Keratinocyte (primary cell): Measurements from ENCODE around the gene FGFR3. TPM values are rescaled to one million over a fixed set of nuclear protein-coding genes. Genes with fewer than 3 reads are reported as not detected.

Source experiments
- DNase-seq: peaks from one replicate; pipeline ENCODE4 v3.0.0-alpha.2; 2011; ENCODE audit warnings: low read depth, missing footprints, low spot score
- FAIRE-seq: peaks from 2 replicates; lab custom pipeline; 2011; peaks lifted over from hg19 to GRCh38; lab: Jason Lieb, UNC
- H2AFZ ChIP-seq: 2 replicates; pipeline ENCODE4 v1.6.0; 2012; ENCODE audit warnings: low read length, control low read depth, inconsistent platforms; ENCODE audit not compliant: control insufficient read depth
- H3K27ac ChIP-seq: 2 replicates; pipeline ENCODE4 v1.5.1; 2011; ENCODE audit warnings: low read length; ENCODE audit not compliant: control insufficient read depth, insufficient read depth
- H3K27me3 ChIP-seq: 3 replicates; pipeline ENCODE4 v1.6.0; 2011; ENCODE audit warnings: low read length; ENCODE audit not compliant: control insufficient read depth, insufficient read depth; ENCODE audit errors: extremely low read depth
- H3K36me3 ChIP-seq, 2 experiments: 2 replicates in 1 of 2; 3 replicates in 1 of 2; pipeline ENCODE4 v1.5.1; 2011; ENCODE audit warnings: low read length in 2 of 2, mild to moderate bottlenecking in 1 of 2; ENCODE audit not compliant: control insufficient read depth in 2 of 2, insufficient read depth in 2 of 2; ENCODE audit errors: extremely low read depth in 1 of 2
- H3K4me1 ChIP-seq: 3 replicates; pipeline ENCODE4 v1.5.1; 2011; ENCODE audit warnings: low read length; ENCODE audit not compliant: control insufficient read depth, insufficient read depth; ENCODE audit errors: extremely low read depth
- H3K4me2 ChIP-seq: 3 replicates; pipeline ENCODE4 v1.6.0; 2011; ENCODE audit warnings: low read depth, low read length; ENCODE audit not compliant: control insufficient read depth, insufficient read depth; ENCODE audit errors: extremely low read depth
- H3K4me3 ChIP-seq, 3 experiments: fragments of 200-600 bp in 1 of 3; sonication (generic) in 1 of 3; 2 replicates in 2 of 3; 3 replicates in 1 of 3; pipeline ENCODE4 v1.5.1; 2011 to 2016; ENCODE audit warnings: low read length in 3 of 3, mild to moderate bottlenecking in 3 of 3, control low read depth in 2 of 3, inconsistent platforms in 1 of 3, low read depth in 1 of 3, mixed read lengths in 1 of 3, mixed run types in 1 of 3, moderate library complexity in 1 of 3; ENCODE audit not compliant: control insufficient read depth in 2 of 3, insufficient read depth in 2 of 3; ENCODE audit errors: extremely low read depth in 1 of 3
- H3K79me2 ChIP-seq: 2 replicates; pipeline ENCODE4 v1.6.0; 2012; ENCODE audit warnings: low read length; ENCODE audit not compliant: control insufficient read depth, insufficient read depth
- H3K9ac ChIP-seq: 3 replicates; pipeline ENCODE4 v1.6.0; 2011; ENCODE audit warnings: low read length; ENCODE audit not compliant: control insufficient read depth, insufficient read depth; ENCODE audit errors: extremely low read depth
- H3K9me1 ChIP-seq: 3 replicates; pipeline ENCODE4 v1.6.0; 2011; ENCODE audit warnings: low read length; ENCODE audit not compliant: control insufficient read depth, insufficient read depth; ENCODE audit errors: extremely low read depth
- H3K9me3 ChIP-seq: 2 replicates; pipeline ENCODE4 v1.5.1; 2012; ENCODE audit warnings: low read depth, low read length; ENCODE audit not compliant: control insufficient read depth
- H4K20me1 ChIP-seq: 3 replicates; pipeline ENCODE4 v1.6.0; 2011; ENCODE audit warnings: low read length; ENCODE audit not compliant: control insufficient read depth, insufficient read depth; ENCODE audit errors: extremely low read depth
- EZH2 ChIP-seq: IDR thresholded peaks from one replicate; pipeline ENCODE4 v1.6.1; 2012; ENCODE audit warnings: inconsistent platforms, mild to moderate bottlenecking, low read length, moderate library complexity
- dilution Hi-C: fragments of 300-500 bp; cut with MboI; formaldehyde crosslinking; loops from one replicate; pipeline ENCODE4 v1.7.0; 2020; ENCODE audit warnings: low sequenced_read_pairs; ENCODE audit not compliant: extremely low pct_ligation_motif_present
- polyA plus RNA-seq, 5 experiments: library from polyadenylated mRNA; depleted of rRNA in 3 of 5; stranded (reverse) in 3 of 5; stranded (forward) in 1 of 5; unstranded in 1 of 5; fragments of >200 nt; gene quantifications; 1 replicate in 1 of 5; 2 replicates in 3 of 5; 3 replicates in 1 of 5; pipeline versions ENCODE4 v1.2.1 to v1.2.3, GENCODE V29; 2011 to 2012; ENCODE audit warnings: missing spikeins in 2 of 5, low read depth in 1 of 5, low replicate concordance in 1 of 5
- TF ChIP-seq, protein P1 (sequence below), 3 experiments: IDR thresholded peaks in 1 of 3; conservative IDR thresholded peaks in 1 of 3; optimal IDR thresholded peaks in 1 of 3; 2 replicates in 2 of 3; 3 replicates in 1 of 3; pipeline versions ENCODE3 to v1.5.1; 2011; ENCODE audit warnings: low read length in 3 of 3, mild to moderate bottlenecking in 3 of 3, moderate library complexity in 2 of 3, control low read depth in 1 of 3, inconsistent platforms in 1 of 3; ENCODE audit not compliant: insufficient read depth in 2 of 3; ENCODE audit errors: extremely low read depth in 1 of 3

Gene FGFR3
- polyA plus RNA-seq, 1 donor (not counting 4 experiments of a cell fraction or from before 2014, with no cell fraction given), result 45.2 TPM

DNA sequence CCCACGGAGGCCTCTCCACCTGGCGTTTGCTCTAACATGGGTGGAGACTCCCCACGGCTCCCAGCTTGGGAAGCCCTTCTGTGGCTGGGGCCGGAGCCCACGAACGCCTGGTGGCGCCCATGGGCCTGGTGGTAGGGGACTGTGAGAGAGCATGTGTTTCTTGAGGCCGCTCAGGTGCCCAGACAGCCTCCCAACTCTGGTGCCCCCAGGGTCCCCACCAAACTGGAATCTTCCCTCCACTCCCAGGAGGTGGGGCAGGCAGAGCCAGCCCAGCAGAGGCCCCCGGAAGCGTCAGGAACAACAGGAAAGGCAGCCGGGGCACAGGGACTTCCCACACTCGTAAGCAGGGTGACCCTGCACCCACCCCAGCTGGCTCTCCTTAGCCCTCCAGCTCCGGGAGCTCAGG lies 33.3 kb upstream of the FGFR3 start:
- TF ChIP-seq, protein P1, sequence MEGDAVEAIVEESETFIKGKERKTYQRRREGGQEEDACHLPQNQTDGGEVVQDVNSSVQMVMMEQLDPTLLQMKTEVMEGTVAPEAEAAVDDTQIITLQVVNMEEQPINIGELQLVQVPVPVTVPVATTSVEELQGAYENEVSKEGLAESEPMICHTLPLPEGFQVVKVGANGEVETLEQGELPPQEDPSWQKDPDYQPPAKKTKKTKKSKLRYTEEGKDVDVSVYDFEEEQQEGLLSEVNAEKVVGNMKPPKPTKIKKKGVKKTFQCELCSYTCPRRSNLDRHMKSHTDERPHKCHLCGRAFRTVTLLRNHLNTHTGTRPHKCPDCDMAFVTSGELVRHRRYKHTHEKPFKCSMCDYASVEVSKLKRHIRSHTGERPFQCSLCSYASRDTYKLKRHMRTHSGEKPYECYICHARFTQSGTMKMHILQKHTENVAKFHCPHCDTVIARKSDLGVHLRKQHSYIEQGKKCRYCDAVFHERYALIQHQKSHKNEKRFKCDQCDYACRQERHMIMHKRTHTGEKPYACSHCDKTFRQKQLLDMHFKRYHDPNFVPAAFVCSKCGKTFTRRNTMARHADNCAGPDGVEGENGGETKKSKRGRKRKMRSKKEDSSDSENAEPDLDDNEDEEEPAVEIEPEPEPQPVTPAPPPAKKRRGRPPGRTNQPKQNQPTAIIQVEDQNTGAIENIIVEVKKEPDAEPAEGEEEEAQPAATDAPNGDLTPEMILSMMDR (optimal IDR thresholded peaks at IDR 0.05 in 1 of 3, IDR thresholded peaks at IDR 0.05 in 1 of 3, conservative IDR thresholded peaks at IDR 0.05 in 1 of 3; ENCODE audit: extremely low read depth in 1 of 3, insufficient read depth in 2 of 3, low read length in 3 of 3), result peak in 2 of 3 experiments; percentile 19 to 29
- TF ChIP-seq EZH2, result no peak
- no peaks in the 10 kb centered on the region for H3K36me3 ChIP-seq
- FAIRE-seq, result no peak
- no peak overlapping the region for H3K4me3 ChIP-seq
- H3K4me2 ChIP-seq, result no peak overlapping the region
- no peaks in the 10 kb centered on the region for H3K9me3 ChIP-seq
- peak overlapping the region; percentile 15 for H3K9ac ChIP-seq
- dilution Hi-C loops, result no loop called here
- H3K27ac ChIP-seq, result peak overlapping the region; percentile 43
- H2AFZ ChIP-seq, result peak overlapping the region; percentile 33
- H3K27me3 ChIP-seq, result no peaks in the 10 kb centered on the region
- H3K9me1 ChIP-seq, result peaks cover 2% of the 10 kb centered on the region
- H4K20me1 ChIP-seq, result no peaks in the 10 kb centered on the region
- H3K4me1 ChIP-seq, result peaks cover 41% of the 10 kb centered on the region
- DNase-seq, result no peak
- H3K79me2 ChIP-seq, result no peaks in the 10 kb centered on the region

DNA sequence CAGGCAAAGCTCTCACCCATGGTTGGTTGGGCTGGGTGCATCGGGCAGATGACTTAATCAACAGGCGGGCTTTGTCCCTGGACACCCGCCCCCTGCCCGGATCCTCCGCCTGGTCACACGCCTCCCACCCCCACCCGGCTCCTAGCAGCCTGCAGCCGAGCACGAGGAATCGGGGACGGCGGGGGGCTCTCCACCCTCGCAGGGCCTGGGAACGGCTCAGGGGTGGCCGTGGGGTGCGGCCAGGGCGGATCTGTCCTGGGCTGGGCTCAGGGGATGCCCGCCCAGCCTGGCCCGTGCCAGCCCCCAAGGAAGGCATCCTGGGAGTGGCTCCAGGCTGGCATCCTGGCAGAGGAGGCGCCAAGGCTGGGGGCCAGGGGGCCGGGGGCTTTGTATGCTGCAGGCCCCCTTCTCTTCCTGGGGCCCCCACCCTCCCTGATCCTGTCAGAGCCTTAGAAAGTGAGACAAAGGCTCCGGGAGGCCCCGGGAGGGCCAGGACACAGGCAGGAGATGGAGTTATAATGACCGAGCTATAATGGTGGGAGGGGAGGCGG lies 32.5 kb upstream of the FGFR3 start:
- dilution Hi-C loops, result no loop called here
- Histone ChIP-seq H3K36me3 (no peaks in the 10 kb centered on the region), H3K4me1 (peaks cover 42% of the 10 kb centered on the region), H2AFZ (no peak overlapping the region), H3K4me3 (no peak overlapping the region), H3K9me1 (peaks cover 2% of the 10 kb centered on the region), H3K4me2 (peak overlapping the region; percentile 22), H3K27ac (no peak overlapping the region), H3K27me3 (no peaks in the 10 kb centered on the region), H4K20me1 (no peaks in the 10 kb centered on the region), H3K9me3 (no peaks in the 10 kb centered on the region), H3K79me2 (no peaks in the 10 kb centered on the region), H3K9ac (no peak overlapping the region)
- FAIRE-seq (no peak), DNase-seq (no peak)
- TF ChIP-seq, protein P1 (optimal IDR thresholded peaks at IDR 0.05 in 1 of 3, IDR thresholded peaks at IDR 0.05 in 1 of 3, conservative IDR thresholded peaks at IDR 0.05 in 1 of 3; ENCODE audit: extremely low read depth in 1 of 3, insufficient read depth in 2 of 3, low read length in 3 of 3), result no peak
- TF ChIP-seq EZH2, result no peak
